Kidney (tissue), 14 donors: ENCODE results near the gene IMMP1L. TPM values are rescaled to one million over a fixed set of nuclear protein-coding genes. Genes with fewer than 3 reads are reported as not detected.
A peak's percentile ranks its signal among the peaks of the same experiment; 100 is the strongest.

Source experiments
- DNase-seq, 5 donors: peaks; one replicate each; pipeline ENCODE4 v3.0.0-alpha.2; 2013 to 2020
- FAIRE-seq: peaks from 2 replicates; lab custom pipeline; 2012; peaks lifted over from hg19 to GRCh38; lab: Jason Lieb, UNC
- H3K27ac ChIP-seq, 2 donors: one replicate each; pipeline ENCODE4 v1.7.0; 2013; ENCODE audit warnings: low read depth in 2 of 2, low read length in 2 of 2, inconsistent platforms in 1 of 2
- H3K27me3 ChIP-seq: one replicate; pipeline ENCODE4 v1.7.1; 2013; ENCODE audit warnings: low read length, inconsistent platforms; ENCODE audit not compliant: control insufficient read depth, insufficient read depth
- H3K36me3 ChIP-seq, 3 donors: one replicate each; pipeline versions ENCODE4 v1.7.0 to v1.7.1; 2013; ENCODE audit warnings: low read length in 3 of 3, control low read depth in 1 of 3, inconsistent platforms in 1 of 3; ENCODE audit not compliant: insufficient read depth in 3 of 3, control insufficient read depth in 2 of 3
- H3K4me1 ChIP-seq, 3 donors: one replicate each; pipeline versions ENCODE4 v1.7.0 to v1.7.1; 2013; ENCODE audit warnings: low read length in 3 of 3, inconsistent platforms in 1 of 3, low read depth in 1 of 3; ENCODE audit not compliant: control insufficient read depth in 2 of 3, insufficient read depth in 2 of 3
- H3K4me3 ChIP-seq, 3 donors: one replicate each; pipeline versions ENCODE4 v1.7.0 to v1.8.1; 2013; ENCODE audit warnings: low read length in 3 of 3, control low read depth in 1 of 3, inconsistent platforms in 1 of 3
- H3K9ac ChIP-seq, 3 donors: one replicate each; pipeline versions ENCODE4 v1.7.0 to v1.7.1; 2013; ENCODE audit warnings: low read length in 3 of 3, control low read depth in 1 of 3, inconsistent platforms in 1 of 3
- H3K9me3 ChIP-seq, 3 donors: one replicate each; pipeline versions ENCODE4 v1.7.0 to v1.7.1; 2013; ENCODE audit warnings: low read length in 3 of 3, control low read depth in 1 of 3, inconsistent platforms in 1 of 3; ENCODE audit not compliant: control insufficient read depth in 2 of 3, insufficient read depth in 1 of 3
- CTCF ChIP-seq: IDR thresholded peaks from 3 replicates; pipeline ENCODE4 v1.5.1; 2012; ENCODE audit warnings: mild to moderate bottlenecking, moderate library complexity, borderline replicate concordance; ENCODE audit not compliant: insufficient read depth; ENCODE audit errors: extremely low read depth
- intact Hi-C: fragments of 100-400 bp; cut with DNase I; formaldehyde crosslinking; loops from one replicate; pipeline ENCODE4 v1.11.1; 2022
- polyA plus RNA-seq: library from polyadenylated mRNA; stranded (reverse); fragments of 350-450 nt; fragmentation: Illumina TruSeq; extraction: RNeasy Lipid Tissue Mini Kit (QIAGEN cat#74804); gene quantifications from one replicate; pipeline ENCODE4 v1.2.3, GENCODE V29; 2014; ENCODE audit warnings: low read depth, low replicate concordance; ENCODE audit not compliant: insufficient read depth
- total RNA-seq: library from RNA; stranded (reverse); fragmentation: NEBNext Ultra II Directional; extraction: Animal tissue kit (Norgen Biotek cat#: 25700); gene quantifications from one replicate; pipeline ENCODE4 v1.2.1, GENCODE V29; 2021
- donor health status: control.
- donor health status: control.
- donor health status: control.
- donor health status: control.
- donor health status: control.
- donor health status: DM: yes; HTN: yes; CAD: no.
- donor health status: Normal renal cell carcinoma (clear cell type).

The IMMP1L gene
- total and polyA plus RNA-seq, 2 donors from 2014 or later, result 23.8 to 127 TPM

- Histone ChIP-seq H3K9me3 (no peaks in the 10 kb centered on the region), H3K27ac (no peak overlapping the region), H3K4me3 (no peak overlapping the region), H3K4me1 (peaks cover 0 to 5% (median 0%) of the 10 kb centered on the region in 3 donors), H3K27me3 (no peaks in the 10 kb centered on the region), H3K9ac (no peak overlapping the region), H3K36me3 (no peaks in the 10 kb centered on the region)
- TF ChIP-seq CTCF, result no peak
- no peak for DNase-seq
- intact Hi-C loops, result no loop called here
- FAIRE-seq, result no peak
Measured at GRCh38 chr11:31555938-31556337, 46.5 kb upstream of the IMMP1L start.

- intact Hi-C loops, result no loop called here
- Histone ChIP-seq H3K27me3 (no peaks in the 10 kb centered on the region), H3K36me3 (peaks cover 0 to 4% (median 0%) of the 10 kb centered on the region in 3 donors), H3K9ac (no peak overlapping the region), H3K9me3 (no peaks in the 10 kb centered on the region), H3K4me1 (no peaks in the 10 kb centered on the region), H3K4me3 (no peak overlapping the region), H3K27ac (no peak overlapping the region)
- no peak for TF ChIP-seq CTCF
- DNase-seq (no peak), FAIRE-seq (peak; percentile 30)
Measured at GRCh38 chr11:31542862-31543261, 33.4 kb upstream of the IMMP1L start.

DNA sequence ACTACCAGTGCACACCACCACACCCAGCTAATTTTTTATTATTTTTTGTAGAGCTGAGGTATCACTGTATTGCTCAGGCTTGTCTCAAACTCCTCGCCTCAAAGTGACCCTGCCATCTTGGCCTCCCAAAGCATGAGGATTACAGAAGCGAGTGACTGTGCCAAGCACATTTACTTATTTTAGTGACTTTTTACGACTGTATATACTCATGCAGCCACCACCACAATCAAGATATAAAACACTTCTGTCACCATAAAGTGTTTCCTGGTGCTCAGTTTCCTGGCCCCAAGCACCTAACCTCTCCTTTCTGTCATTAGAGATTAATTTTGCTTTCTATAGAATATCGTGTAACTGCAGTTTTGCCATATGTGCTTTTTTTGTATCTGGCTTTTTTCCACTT lies 26.1 kb upstream of the IMMP1L start:
- no peak for DNase-seq
- Histone ChIP-seq H3K27me3 (no peaks in the 10 kb centered on the region), H3K4me1 (no peaks in the 10 kb centered on the region), H3K9ac (no peak overlapping the region), H3K9me3 (no peaks in the 10 kb centered on the region), H3K36me3 (no peaks in the 10 kb centered on the region), H3K27ac (no peak overlapping the region), H3K4me3 (no peak overlapping the region)
- TF ChIP-seq CTCF, result no peak
- intact Hi-C loops, result no loop called here
- no peak for FAIRE-seq

DNA sequence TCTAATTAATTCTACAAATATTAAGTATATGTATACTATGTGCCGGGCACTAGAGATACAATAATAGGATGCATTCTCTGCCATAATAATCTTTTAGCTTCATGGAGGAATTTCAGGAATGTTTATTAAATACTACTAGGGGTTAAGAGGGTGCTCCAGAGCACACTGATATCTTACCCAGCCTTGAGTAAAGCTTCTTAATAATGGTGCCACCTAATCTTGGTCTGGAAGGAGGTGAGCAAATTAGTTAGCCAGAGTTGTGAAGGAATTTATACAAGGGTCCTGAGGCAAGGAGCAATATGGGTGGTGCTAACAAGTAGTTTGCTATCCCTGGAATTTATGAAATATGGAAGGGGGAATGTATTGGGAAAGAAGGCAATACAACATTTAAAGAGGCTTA lies 21.9 kb upstream of the IMMP1L start:
- no peak for TF ChIP-seq CTCF
- Histone ChIP-seq H3K36me3 (no peaks in the 10 kb centered on the region), H3K9me3 (no peaks in the 10 kb centered on the region), H3K27me3 (no peaks in the 10 kb centered on the region), H3K4me1 (no peaks in the 10 kb centered on the region), H3K4me3 (no peak overlapping the region), H3K27ac (no peak overlapping the region), H3K9ac (no peak overlapping the region)
- DNase-seq (no peak), FAIRE-seq (no peak)
- intact Hi-C loops, result no loop called here
